ENCODE data around the gene CC2D2A.

DNA sequence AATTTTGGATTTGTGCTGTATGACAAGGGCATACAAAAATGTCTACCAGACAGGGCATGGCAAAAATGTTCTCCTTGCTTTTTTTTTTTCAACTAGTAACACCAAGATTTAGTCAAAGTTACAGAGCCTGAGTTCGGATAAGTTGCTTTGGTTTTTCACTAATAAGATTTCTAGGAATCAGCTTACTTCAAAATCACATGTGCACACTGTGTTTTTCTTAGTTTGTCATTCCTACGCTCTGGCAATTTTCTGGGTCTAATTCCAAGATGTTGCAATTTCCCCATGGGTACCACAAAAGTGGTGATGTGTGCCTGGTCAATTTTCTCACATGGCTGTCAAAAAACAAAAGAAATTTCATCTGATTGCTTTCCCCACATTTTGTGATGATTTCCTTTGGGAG, 35.6 kb upstream of the CC2D2A start:
- TF ChIP-seq EZH2 (IDR thresholded peaks at IDR 0.05; ENCODE audit: low read depth, unreplicated experiment) (no peak), POLR2AphosphoS5 (IDR thresholded peaks at IDR 0.05; ENCODE audit: low read depth) (no peak), JUNB (IDR thresholded peaks at IDR 0.05; ENCODE audit: unreplicated experiment) (no peak), CREB1 (CRISPR knock-in tag; IDR thresholded peaks at IDR 0.05; ENCODE audit: low read depth) (no peak), EZH2phosphoT487 (IDR thresholded peaks at IDR 0.05; ENCODE audit: unreplicated experiment) (no peak)
- TF ChIP-seq, protein P1, sequence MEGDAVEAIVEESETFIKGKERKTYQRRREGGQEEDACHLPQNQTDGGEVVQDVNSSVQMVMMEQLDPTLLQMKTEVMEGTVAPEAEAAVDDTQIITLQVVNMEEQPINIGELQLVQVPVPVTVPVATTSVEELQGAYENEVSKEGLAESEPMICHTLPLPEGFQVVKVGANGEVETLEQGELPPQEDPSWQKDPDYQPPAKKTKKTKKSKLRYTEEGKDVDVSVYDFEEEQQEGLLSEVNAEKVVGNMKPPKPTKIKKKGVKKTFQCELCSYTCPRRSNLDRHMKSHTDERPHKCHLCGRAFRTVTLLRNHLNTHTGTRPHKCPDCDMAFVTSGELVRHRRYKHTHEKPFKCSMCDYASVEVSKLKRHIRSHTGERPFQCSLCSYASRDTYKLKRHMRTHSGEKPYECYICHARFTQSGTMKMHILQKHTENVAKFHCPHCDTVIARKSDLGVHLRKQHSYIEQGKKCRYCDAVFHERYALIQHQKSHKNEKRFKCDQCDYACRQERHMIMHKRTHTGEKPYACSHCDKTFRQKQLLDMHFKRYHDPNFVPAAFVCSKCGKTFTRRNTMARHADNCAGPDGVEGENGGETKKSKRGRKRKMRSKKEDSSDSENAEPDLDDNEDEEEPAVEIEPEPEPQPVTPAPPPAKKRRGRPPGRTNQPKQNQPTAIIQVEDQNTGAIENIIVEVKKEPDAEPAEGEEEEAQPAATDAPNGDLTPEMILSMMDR (conservative IDR thresholded peaks at IDR 0.05; ENCODE audit: low read depth in 2 of 2) = no peak
- TF ChIP-seq, protein P2, sequence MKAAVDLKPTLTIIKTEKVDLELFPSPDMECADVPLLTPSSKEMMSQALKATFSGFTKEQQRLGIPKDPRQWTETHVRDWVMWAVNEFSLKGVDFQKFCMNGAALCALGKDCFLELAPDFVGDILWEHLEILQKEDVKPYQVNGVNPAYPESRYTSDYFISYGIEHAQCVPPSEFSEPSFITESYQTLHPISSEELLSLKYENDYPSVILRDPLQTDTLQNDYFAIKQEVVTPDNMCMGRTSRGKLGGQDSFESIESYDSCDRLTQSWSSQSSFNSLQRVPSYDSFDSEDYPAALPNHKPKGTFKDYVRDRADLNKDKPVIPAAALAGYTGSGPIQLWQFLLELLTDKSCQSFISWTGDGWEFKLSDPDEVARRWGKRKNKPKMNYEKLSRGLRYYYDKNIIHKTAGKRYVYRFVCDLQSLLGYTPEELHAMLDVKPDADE (IDR thresholded peaks at IDR 0.05) = no peak
- TF ChIP-seq, protein P3, sequence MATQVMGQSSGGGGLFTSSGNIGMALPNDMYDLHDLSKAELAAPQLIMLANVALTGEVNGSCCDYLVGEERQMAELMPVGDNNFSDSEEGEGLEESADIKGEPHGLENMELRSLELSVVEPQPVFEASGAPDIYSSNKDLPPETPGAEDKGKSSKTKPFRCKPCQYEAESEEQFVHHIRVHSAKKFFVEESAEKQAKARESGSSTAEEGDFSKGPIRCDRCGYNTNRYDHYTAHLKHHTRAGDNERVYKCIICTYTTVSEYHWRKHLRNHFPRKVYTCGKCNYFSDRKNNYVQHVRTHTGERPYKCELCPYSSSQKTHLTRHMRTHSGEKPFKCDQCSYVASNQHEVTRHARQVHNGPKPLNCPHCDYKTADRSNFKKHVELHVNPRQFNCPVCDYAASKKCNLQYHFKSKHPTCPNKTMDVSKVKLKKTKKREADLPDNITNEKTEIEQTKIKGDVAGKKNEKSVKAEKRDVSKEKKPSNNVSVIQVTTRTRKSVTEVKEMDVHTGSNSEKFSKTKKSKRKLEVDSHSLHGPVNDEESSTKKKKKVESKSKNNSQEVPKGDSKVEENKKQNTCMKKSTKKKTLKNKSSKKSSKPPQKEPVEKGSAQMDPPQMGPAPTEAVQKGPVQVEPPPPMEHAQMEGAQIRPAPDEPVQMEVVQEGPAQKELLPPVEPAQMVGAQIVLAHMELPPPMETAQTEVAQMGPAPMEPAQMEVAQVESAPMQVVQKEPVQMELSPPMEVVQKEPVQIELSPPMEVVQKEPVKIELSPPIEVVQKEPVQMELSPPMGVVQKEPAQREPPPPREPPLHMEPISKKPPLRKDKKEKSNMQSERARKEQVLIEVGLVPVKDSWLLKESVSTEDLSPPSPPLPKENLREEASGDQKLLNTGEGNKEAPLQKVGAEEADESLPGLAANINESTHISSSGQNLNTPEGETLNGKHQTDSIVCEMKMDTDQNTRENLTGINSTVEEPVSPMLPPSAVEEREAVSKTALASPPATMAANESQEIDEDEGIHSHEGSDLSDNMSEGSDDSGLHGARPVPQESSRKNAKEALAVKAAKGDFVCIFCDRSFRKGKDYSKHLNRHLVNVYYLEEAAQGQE (IDR thresholded peaks at IDR 0.05; ENCODE audit: unreplicated experiment) = no peak
